A549 treated with AZD9567 at 1 μM for 4 hours (cell line): ENCODE data around the gene TMPRSS11A. TPM values are rescaled to one million over a fixed set of nuclear protein-coding genes. Genes with fewer than 3 reads are reported as not detected.

Experiments used
- total RNA-seq: library from RNA; stranded (reverse); fragments of 200-300 nt; extraction: Qiagen RNA extraction; gene quantifications from 5 replicates; pipeline ENCODE4 v1.2.3, GENCODE V29; 2022; ENCODE audit not compliant: insufficient read depth

TMPRSS11A gene, protein sequence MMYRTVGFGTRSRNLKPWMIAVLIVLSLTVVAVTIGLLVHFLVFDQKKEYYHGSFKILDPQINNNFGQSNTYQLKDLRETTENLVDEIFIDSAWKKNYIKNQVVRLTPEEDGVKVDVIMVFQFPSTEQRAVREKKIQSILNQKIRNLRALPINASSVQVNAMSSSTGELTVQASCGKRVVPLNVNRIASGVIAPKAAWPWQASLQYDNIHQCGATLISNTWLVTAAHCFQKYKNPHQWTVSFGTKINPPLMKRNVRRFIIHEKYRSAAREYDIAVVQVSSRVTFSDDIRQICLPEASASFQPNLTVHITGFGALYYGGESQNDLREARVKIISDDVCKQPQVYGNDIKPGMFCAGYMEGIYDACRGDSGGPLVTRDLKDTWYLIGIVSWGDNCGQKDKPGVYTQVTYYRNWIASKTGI
- not detected in 5 replicates for total RNA-seq

DNA sequence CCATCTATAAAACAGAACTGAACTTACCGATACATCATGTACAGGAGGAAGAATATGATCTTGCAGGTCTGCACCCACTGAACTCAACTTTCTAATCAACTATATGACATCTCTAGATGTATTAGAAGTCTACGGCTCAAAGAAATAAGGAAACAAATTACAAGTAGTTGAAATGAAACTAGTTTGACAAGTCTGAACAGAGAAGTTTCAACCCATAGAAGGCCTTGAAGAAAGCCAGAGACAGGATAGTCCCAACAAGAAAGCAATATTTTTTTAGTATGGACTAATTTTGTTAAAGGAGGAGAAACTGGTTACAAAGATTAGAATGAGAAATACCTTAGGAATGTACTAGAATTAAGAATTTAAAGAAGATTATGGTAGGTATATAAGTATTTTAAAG lies at the start of gene TMPRSS11A:
TSS of gene TMPRSS11A (minus strand) at position 138 of the 400 bp plus-strand sequence. CDS start at position 38, 100 bp downstream.

DNA sequence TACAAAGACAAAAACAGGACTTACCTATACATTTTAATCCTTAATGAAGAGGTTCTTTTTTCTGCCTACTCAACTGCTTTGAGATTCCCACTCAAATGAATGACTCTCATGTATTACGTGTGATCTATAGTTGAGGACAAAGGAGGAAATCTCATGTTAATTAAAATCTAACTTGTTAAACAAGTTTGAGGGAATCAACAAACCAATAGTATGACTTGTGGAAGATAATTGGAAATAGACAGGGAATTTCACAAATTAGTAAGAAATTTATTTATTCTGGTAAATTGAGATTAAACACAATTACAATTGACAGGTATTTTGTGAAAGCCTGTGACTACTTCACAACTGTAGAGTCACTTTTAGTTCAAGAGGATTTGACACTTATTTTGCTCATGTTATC lies 79.4 kb downstream of the TMPRSS11A start, which contains the start of gene TMPRSS11D:
TSS of gene TMPRSS11D (minus strand) at position 101 of the 400 bp plus-strand sequence. CDS start at position 32, 69 bp downstream.

Other genes with a start within 250 kb of the TMPRSS11A start
- gene GNRHR, start 209.1 kb downstream of the TMPRSS11A start, total RNA-seq, result not detected in 5 replicates
- not detected in 5 replicates for gene TMPRSS11D, start 79.5 kb downstream of the TMPRSS11A start, total RNA-seq
- not detected in 5 replicates for gene TMPRSS11F, start 166.4 kb upstream of the TMPRSS11A start, total RNA-seq